GM10266 (cell line): ENCODE data around the gene TJAP1.
A peak's percentile ranks its signal among the peaks of the same experiment; 100 is the strongest.

Experiments
- DNase-seq: peaks from one replicate; pipeline ENCODE4 v3.0.0; 2012; ENCODE audit errors: extremely low spot score
- CTCF ChIP-seq: IDR thresholded peaks from 2 replicates; pipeline ENCODE4 v1.5.1; 2012; ENCODE audit warnings: mild to moderate bottlenecking, low read depth; ENCODE audit not compliant: control insufficient read depth, insufficient read depth; ENCODE audit errors: missing control alignments

Gene TJAP1

GRCh38 chr6:43477235-43478007, at the start of gene TJAP1:
Gene TJAP1 (plus strand): TSS chr6:43477570. CDS start chr6:43499002, 21,432 bp downstream.
- DNase-seq, result peak; percentile 91
- TF ChIP-seq CTCF, result no peak

DNA sequence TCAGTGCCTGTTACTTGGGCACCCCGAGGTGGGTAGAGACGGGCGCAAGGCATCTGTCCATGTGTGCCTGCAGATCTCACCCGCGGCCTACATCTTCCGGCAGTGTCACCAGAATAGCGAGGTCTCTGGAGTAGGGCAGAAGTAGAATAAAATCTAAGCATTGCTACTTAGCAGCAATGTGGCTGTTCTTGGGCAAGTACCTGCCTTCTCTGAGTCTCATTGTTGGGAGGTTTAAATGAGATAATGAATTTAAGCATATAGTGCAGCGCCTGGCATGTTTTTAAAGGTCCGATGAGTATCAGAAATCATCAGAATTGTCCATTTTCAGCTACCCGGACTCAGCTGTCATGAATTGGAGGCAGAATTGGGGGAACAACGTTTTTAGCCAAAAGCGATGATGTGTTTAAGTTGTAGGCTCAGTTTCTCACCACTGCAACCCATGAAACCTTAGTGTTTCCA, 49.2 kb upstream of the TJAP1 start:
- DNase-seq, result no peak
- no peak for TF ChIP-seq CTCF

DNA sequence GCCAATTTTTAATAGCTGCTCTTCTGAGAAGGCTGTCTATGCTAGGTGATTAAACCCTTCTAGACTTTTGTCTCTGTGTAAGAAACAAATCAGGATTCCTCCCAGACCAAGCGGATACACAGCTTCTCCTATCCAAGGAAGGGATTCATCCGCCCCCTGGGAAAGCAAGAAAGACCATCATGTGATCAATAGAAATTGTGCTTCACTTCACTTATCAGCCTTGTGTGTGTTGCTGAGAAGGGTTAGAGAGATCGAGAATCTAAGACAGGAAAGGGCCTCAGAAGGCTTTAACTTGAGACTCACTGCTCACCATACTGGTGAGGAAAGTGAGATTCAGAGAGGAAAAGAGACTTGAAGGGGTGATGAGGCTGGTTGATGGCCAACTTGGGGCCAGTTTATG, 48.5 kb upstream of the TJAP1 start:
- no peak for TF ChIP-seq CTCF
- DNase-seq, result no peak

- no peak for TF ChIP-seq CTCF
Measured at GRCh38 chr6:43432009-43432945, 45.1 kb upstream of the TJAP1 start.

GRCh38 chr6:43433148-43433547, 44.2 kb upstream of the TJAP1 start:
- no peak for DNase-seq

More at GRCh38 chr6:43432009-43432945, 45.1 kb upstream of the TJAP1 start:
- no peak for DNase-seq

More at GRCh38 chr6:43433148-43433547, 44.2 kb upstream of the TJAP1 start:
- TF ChIP-seq CTCF, result no peak
